NB4 (cell line): ENCODE data around the gene CNKSR3.

Experiments
- CTCF ChIP-seq: IDR thresholded peaks from one replicate; pipeline ENCODE4 v1.5.1; 2012; ENCODE audit warnings: low read depth, low read length
- MAX ChIP-seq: IDR thresholded peaks from 2 replicates; pipeline ENCODE4 v1.6.1; 2011; ENCODE audit warnings: low read depth, low read length
- MYC ChIP-seq: IDR thresholded peaks from 2 replicates; pipeline ENCODE4 v1.6.1; 2011; ENCODE audit warnings: low read depth, low read length
- POLR2A ChIP-seq: IDR thresholded peaks from 2 replicates; pipeline ENCODE4 v1.6.1; 2011; ENCODE audit warnings: mild to moderate bottlenecking; ENCODE audit not compliant: insufficient read length; ENCODE audit errors: extremely low read depth

GRCh38 chr6:154539593-154540269, 29.2 kb upstream of the CNKSR3 start:
- TF ChIP-seq CTCF (no peak), POLR2A (no peak), MAX (no peak), MYC (no peak)
